ENCODE data around the gene GLIS1.

Gene GLIS1

DNA sequence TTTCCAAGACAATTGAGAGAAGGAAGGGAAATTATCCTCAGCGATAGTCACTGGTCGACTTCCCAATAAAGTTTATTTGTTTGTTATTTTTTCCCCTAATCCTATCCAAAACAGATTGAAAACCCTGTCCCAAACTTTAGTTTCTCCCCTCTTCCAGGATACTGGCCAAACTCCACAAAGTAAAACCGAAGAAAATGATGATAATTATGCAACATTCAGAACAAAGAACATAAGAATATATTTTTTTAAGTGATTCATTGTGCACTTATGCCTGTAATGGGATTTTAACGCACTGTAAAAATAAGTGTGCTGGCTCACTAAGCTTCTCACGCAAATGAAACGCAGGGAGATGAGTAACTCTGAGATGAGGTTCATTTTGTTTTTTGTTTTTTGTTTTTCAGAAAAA lies 6.0 kb downstream of the GLIS1 start:
- Histone ChIP-seq H3K27me3 (replicated peaks) (no peaks in the 10 kb centered on the region), H3K36me3 (replicated peaks) (no peaks in the 10 kb centered on the region), H3K4me3 (ENCODE audit: low read depth, low read length) (peak overlapping the region; percentile 39), H3K27ac (peak overlapping the region; percentile 100)
- in situ Hi-C loops (cut with HindIII; ENCODE audit: low pct_ligation_motif_present, low sequenced_read_pairs) = loop anchor here (10.0 kb wide), 1 partner anchor 248 kb away; no protein-coding TSS in a partner anchor
- DNase-seq = peak; percentile 84
- TF ChIP-seq, protein P1, sequence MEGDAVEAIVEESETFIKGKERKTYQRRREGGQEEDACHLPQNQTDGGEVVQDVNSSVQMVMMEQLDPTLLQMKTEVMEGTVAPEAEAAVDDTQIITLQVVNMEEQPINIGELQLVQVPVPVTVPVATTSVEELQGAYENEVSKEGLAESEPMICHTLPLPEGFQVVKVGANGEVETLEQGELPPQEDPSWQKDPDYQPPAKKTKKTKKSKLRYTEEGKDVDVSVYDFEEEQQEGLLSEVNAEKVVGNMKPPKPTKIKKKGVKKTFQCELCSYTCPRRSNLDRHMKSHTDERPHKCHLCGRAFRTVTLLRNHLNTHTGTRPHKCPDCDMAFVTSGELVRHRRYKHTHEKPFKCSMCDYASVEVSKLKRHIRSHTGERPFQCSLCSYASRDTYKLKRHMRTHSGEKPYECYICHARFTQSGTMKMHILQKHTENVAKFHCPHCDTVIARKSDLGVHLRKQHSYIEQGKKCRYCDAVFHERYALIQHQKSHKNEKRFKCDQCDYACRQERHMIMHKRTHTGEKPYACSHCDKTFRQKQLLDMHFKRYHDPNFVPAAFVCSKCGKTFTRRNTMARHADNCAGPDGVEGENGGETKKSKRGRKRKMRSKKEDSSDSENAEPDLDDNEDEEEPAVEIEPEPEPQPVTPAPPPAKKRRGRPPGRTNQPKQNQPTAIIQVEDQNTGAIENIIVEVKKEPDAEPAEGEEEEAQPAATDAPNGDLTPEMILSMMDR (IDR thresholded peaks at IDR 0.05; ENCODE audit: low read depth, low read length, missing control alignments) = no peak

DNA sequence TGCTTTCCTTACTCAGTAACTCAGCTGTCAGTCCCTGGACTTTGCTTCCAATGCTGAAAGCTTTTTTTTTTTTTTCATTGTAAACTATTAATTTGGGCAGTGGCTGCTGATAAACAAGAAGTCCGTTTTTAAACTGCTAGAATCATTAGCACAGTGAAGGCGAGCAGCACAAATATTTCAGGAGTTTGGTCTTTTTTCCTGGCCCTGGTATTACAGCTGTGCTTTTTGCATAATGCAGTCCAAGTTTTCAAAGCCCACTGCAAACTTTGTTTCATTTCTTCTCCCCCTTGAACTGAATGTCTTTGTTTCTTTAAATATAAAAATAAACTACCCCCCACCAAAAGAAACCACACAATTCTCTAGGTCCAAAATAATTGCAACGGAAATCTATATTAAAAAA lies 6.6 kb downstream of the GLIS1 start:
- no peaks in the 10 kb centered on the region for H3K27me3 ChIP-seq (replicated peaks)
- peak overlapping the region; percentile 100 for H3K27ac ChIP-seq
- H3K36me3 ChIP-seq (replicated peaks) = no peaks in the 10 kb centered on the region
- H3K4me3 ChIP-seq (ENCODE audit: low read depth, low read length) = peak overlapping the region; percentile 39
- in situ Hi-C loops (cut with HindIII; ENCODE audit: low pct_ligation_motif_present, low sequenced_read_pairs) = loop anchor here (10.0 kb wide), 1 partner anchor 248 kb away; no protein-coding TSS in a partner anchor
- TF ChIP-seq, protein P1 (IDR thresholded peaks at IDR 0.05; ENCODE audit: low read depth, low read length, missing control alignments) = no peak
- no peak for DNase-seq

DNA sequence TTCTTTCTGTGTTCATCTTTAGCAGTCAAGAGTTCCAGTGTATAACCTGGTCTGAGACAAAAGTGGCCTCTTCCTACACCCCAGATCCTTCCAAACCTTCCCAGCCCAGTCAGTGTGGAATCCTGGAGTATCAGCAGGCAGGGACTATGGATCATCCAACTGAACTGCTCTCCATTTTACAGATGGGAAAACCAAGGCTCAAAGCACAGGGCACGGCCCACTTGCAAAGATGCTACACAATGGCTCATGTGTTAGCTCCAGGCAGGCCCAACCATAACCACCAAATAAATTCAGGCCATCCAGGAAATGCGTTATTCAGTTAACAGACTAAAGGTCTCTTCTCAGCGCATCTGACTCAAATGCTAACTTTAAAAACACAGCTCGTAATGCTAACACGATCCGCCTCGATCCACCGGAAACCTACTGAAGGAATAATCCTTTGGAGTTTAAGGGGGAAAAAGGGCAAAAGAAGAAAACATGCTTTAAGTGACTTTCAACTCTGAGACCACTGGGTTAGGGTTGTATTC lies 7.1 kb downstream of the GLIS1 start:
- H3K27ac ChIP-seq = peak overlapping the region; percentile 100
- TF ChIP-seq, protein P1 (IDR thresholded peaks at IDR 0.05; ENCODE audit: low read depth, low read length, missing control alignments) = no peak
- H3K4me3 ChIP-seq (ENCODE audit: low read depth, low read length) = peak overlapping the region; percentile 39
- H3K36me3 ChIP-seq (replicated peaks) = no peaks in the 10 kb centered on the region
- DNase-seq = peak; percentile 84
- H3K27me3 ChIP-seq (replicated peaks) = no peaks in the 10 kb centered on the region
- in situ Hi-C loops (cut with HindIII; ENCODE audit: low pct_ligation_motif_present, low sequenced_read_pairs) = loop anchor here (10.0 kb wide), 1 partner anchor 247 kb away; no protein-coding TSS in a partner anchor

- TF ChIP-seq, protein P1 (IDR thresholded peaks at IDR 0.05; ENCODE audit: low read depth, low read length, missing control alignments) = no peak
- Histone ChIP-seq H3K4me3 (ENCODE audit: low read depth, low read length) (no peak overlapping the region), H3K36me3 (replicated peaks) (no peaks in the 10 kb centered on the region), H3K27me3 (replicated peaks) (no peaks in the 10 kb centered on the region), H3K27ac (peak overlapping the region; percentile 100)
- in situ Hi-C loops (cut with HindIII; ENCODE audit: low pct_ligation_motif_present, low sequenced_read_pairs) = loop anchor here (10.0 kb wide), 1 partner anchor 246 kb away; no protein-coding TSS in a partner anchor
- no peak for DNase-seq
Observed at GRCh38 chr1:53731043-53731600, 7.8 kb downstream of the GLIS1 start.

GRCh38 chr1:53730224-53730865 lies 8.6 kb downstream of the GLIS1 start:
- TF ChIP-seq, protein P1 (IDR thresholded peaks at IDR 0.05; ENCODE audit: low read depth, low read length, missing control alignments) = no peak
- Histone ChIP-seq H3K4me3 (ENCODE audit: low read depth, low read length) (no peak overlapping the region), H3K27me3 (replicated peaks) (no peaks in the 10 kb centered on the region), H3K36me3 (replicated peaks) (no peaks in the 10 kb centered on the region), H3K27ac (peak overlapping the region; percentile 100)
- in situ Hi-C loops (cut with HindIII; ENCODE audit: low pct_ligation_motif_present, low sequenced_read_pairs) = loop anchor here (10.0 kb wide), 1 partner anchor 246 kb away; no protein-coding TSS in a partner anchor
- DNase-seq = no peak
